Measurements from ENCODE around the gene SPRR2A. TPM values are rescaled to one million over a fixed set of nuclear protein-coding genes. Genes with fewer than 3 reads are reported as not detected.

The SPRR2A gene
- total RNA-seq, 1 experiment from 2014 or later = not detected

GRCh38 chr1:153087652-153088051 lies 30.3 kb upstream of the SPRR2A start:
- H3K9me3 ChIP-seq (ENCODE audit: control insufficient read depth, low read depth, low read length) = no peaks in the 10 kb centered on the region
- no CpG with 5 or more reads among the region's 1 CpG for WGBS (ENCODE audit: extremely low coverage, insufficient read length, low lambda C conversion rate)
- H2AFZ ChIP-seq (ENCODE audit: low read length) = no peak overlapping the region
- H3K27me3 Mint-ChIP-seq (ENCODE audit: low read depth) = no peaks in the 10 kb centered on the region; the same call in 1 of the 2 replicates
- peaks cover 3 to 7% of the 10 kb centered on the region in 2 experiments; a peak in 4 of 5 replicates for H3K9me3 Mint-ChIP-seq
- no peak overlapping the region for H3K4me2 ChIP-seq (ENCODE audit: insufficient read depth, insufficient read length, low read length)
- H3K4me1 ChIP-seq (ENCODE audit: insufficient read depth, low read length) = no peaks in the 10 kb centered on the region
- H3K23ac ChIP-seq (ENCODE audit: insufficient read length, low read depth, low read length) = no peak overlapping the region
- no peak overlapping the region for H3K27ac ChIP-seq (ENCODE audit: insufficient read length, low read depth, low read length)
- H3K4ac ChIP-seq (ENCODE audit: low read depth, low read length) = no peak overlapping the region
- no peak overlapping the region for H3K27ac Mint-ChIP-seq
- H3K23me2 ChIP-seq (ENCODE audit: insufficient read length, low read depth, low read length, poor library complexity, severe bottlenecking) = no peaks in the 10 kb centered on the region
- no peaks in the 10 kb centered on the region for H3K79me1 ChIP-seq (ENCODE audit: insufficient read depth, low read depth, low read length, poor library complexity, severe bottlenecking)
- no peak overlapping the region for H2BK5ac ChIP-seq (ENCODE audit: insufficient read length, low read length)
- no peak overlapping the region for H4K5ac ChIP-seq (ENCODE audit: insufficient read length, low read depth, low read length)
- no peaks in the 10 kb centered on the region for H3K27me3 ChIP-seq (ENCODE audit: insufficient read depth, low read length)
- H2AK5ac ChIP-seq (ENCODE audit: insufficient read length, low read length) = no peak overlapping the region
- H3T11ph ChIP-seq (ENCODE audit: low read length) = no peak overlapping the region
- no peak overlapping the region for H2BK20ac ChIP-seq (ENCODE audit: low read depth, low read length, poor library complexity, severe bottlenecking)
- no peak overlapping the region for H2BK12ac ChIP-seq (ENCODE audit: insufficient read length, low read depth, low read length)
- H4K91ac ChIP-seq (ENCODE audit: insufficient read length, low read depth, low read length) = no peak overlapping the region
- no peak overlapping the region for H2BK120ac ChIP-seq (ENCODE audit: low read depth, low read length, poor library complexity, severe bottlenecking)
- H3K14ac ChIP-seq (ENCODE audit: insufficient read depth, low read length) = no peak overlapping the region
- no peak overlapping the region for H4K8ac ChIP-seq (replicated peaks; ENCODE audit: insufficient read length, low read depth, low read length)
- H3K18ac ChIP-seq (ENCODE audit: insufficient read length, low read depth, low read length) = no peak overlapping the region
- no peak overlapping the region for H3K4me3 Mint-ChIP-seq
- DNase-seq = no peak
- H3K4me1 Mint-ChIP-seq = peaks cover 3 to 7% of the 10 kb centered on the region in 2 experiments
- no peaks in the 10 kb centered on the region for H4K20me1 ChIP-seq (ENCODE audit: control insufficient read depth, insufficient read depth, insufficient read length)
- no peak for TF ChIP-seq CTCF (conservative IDR thresholded peaks at IDR 0.05)
- H3K56ac ChIP-seq (ENCODE audit: insufficient read length, low read depth, low read length) = no peak overlapping the region
- no peak overlapping the region for H2BK15ac ChIP-seq (ENCODE audit: low read depth, low read length)
- H3K36me3 Mint-ChIP-seq (ENCODE audit: insufficient read depth in 1 of 3, low read depth in 3 of 3) = no peaks in the 10 kb centered on the region
- no peaks in the 10 kb centered on the region for H3K79me2 ChIP-seq (ENCODE audit: insufficient read depth, low read length)
- no peak overlapping the region for H3K9ac ChIP-seq (ENCODE audit: extremely low read depth, insufficient read length, low read length)
